Activated CD8-positive, alpha-beta memory T cell treated with anti-CD3 and anti-CD28 coated beads for 1 hour (primary cell): ENCODE results near the gene USP6.
"Not testable (repeated sequence)": the region's sequence is repeated elsewhere in the genome, so short reads cannot be mapped to it uniquely, and the experiment has no call there.

Source experiments
- DNase-seq, 2 donors: peaks; one replicate each; pipeline ENCODE4 v3.0.0-alpha.2; 2020; ENCODE audit warnings: low read depth in 1 of 2; ENCODE audit errors: extremely low read depth in 1 of 2

Gene USP6

DNA sequence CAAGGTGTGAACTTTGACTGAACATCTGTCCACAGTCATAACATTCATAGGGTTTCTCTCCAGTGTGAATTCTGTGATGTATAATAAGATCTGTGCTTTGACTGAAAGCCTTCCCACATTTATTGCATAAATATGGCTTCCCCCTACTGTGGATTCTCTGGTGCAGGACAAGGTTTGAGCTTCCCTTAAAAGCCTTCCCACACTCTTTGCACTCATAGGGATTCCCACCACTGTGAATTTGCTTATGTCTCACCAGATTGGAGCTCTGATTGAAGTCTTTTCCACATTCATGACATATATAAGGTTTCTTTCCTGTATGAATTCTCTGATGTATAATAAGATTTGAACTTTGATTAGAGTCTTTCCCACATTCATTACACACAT, 67.6 kb downstream of the USP6 start:
- no peak for DNase-seq

DNA sequence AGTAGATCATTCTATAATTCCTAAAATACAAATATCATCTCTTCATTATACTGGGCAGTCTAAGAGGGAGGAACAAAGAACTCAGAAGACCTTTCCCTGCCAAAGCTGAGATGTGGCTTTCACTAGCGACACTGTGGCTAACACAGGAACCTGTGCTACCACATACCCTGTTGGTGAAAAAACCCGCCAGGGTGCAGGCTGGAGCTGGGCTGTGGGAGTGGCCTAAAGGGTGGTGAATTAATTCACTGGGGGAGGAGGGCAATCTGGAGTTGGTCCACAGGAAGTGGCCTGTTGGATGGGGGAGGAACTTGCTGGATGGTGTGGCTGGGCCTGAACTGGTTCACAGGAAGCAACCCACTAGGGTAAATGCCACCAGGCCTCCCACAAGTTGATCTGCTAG, 68.5 kb downstream of the USP6 start:
- peak in 1 of 2 donors; percentile 14 for DNase-seq

DNA sequence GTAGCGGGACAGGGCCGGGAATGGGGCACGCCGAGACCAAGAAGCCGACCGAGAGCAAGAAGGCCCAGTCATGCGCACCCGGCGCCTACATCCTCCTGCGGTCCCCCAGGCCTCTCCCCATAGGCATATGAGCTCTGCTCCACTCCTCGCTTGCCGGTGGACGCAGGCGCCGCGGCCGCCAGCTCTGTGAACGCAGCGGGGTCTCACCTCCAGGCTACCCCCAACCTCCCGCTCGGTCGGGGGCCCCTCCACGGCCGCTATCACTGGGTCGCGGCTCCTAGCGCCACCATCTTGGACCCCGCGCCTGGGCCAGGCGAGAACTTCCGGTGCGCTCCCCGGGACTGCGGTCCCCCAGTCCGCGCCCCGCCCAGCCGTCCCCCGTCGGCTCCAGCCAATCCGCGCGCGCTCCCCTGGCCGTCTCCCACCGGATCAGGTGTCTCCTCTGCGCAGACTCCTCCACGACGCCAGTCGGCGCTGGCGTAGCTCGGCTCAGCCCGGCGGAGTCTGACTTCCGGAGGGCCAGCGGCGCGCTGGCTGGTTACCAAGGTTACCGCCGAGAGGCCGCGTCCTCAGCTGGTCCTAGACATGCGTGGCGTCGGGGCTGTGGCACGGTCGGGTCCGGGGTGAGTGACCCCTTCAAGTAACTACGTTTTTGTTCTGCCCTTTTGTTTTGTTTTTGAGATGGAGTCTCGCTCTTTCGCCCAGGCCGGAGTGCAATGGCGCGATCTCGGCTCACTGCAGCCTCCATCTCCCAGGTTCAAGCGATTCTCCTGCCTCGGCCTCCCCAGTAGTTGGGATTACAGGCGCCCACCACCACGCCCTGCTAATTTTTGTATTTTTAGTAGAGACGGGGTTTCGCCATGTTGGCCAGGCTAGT, 75.9 kb downstream of the USP6 start, which contains the start of gene ZNF594:
Gene ZNF594 (minus strand): TSS at position 328 of the 877 bp plus-strand sequence. CDS start 7,612 bp downstream, outside the sequence.
- DNase-seq: peak; percentile 88 to 96

DNA sequence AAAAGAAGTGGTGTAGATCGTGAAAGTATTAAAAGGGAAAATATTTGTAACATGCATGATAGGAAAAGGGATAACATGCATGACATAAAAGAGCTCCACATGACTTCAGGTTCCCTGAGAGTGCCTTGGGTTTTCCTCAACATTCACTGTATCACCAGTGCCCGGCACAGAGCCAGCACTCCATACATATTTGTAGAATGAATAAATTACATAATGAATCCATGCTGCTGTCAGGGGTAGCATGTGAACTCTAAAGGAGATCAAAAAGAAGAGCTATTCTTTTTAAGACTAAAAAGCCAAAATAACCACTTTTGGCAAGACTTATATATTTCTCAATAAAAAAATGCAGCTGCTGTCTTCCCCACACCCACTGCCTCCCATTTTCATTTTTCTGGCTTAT, 78.5 kb downstream of the USP6 start:
- no peak for DNase-seq

DNA sequence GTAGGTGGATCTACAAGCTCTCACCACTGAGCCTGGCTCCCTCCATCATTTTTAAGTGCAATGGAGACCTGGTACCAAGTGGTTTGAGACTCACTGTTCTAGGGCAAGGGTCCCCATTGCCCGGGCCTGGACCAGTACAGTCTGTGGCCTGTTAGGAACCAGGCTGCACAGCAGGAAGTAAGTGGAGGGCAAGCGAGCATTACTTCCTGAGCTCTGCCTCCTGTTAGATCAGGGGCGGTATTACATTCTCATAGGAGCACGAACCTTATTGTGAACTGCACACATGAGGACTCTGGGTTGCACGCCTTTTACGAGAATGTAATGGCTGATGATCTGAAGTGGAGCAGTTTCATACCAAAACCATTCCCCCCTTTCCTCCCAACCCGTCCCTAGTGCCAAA, 82.6 kb downstream of the USP6 start:
- DNase-seq: no peak

DNA sequence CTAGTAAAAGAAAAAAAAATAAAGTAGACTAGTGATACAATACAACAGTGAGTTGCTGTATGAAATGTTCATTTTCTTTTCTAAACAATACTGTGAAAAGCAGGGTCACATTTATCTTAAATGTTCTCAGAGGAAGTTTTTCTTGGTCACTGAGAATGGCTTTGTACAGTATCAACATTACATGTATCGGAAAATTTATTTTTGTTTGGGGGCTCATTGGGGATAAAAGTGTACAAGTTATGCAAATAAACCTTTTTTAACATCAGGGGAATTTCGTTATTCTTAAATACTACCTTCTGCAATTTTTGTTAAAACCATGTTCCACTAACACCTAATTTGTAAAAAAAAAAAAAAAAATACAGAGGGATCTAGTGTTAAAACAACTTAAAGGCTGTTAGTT, 84.5 kb downstream of the USP6 start:
- no peak for DNase-seq

DNA sequence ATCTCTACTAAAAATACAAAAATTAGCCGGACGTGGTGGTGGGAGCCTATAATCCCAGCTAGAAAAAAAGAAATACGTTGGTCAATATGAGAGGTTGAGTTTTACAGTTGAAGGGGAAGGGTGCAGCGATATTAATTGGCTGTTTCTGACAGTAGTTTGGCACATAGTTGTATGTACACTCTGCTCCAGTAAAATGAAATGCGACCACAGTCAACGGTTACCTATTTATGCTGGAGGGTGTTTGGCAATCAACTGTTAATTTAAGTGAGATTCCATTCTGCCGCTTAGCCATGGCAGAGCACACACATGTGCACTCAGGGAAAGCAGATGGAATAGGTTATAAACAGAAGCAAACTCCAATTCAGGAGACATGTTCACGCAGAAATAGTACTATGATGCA, 85.2 kb downstream of the USP6 start:
- no peak for DNase-seq

DNA sequence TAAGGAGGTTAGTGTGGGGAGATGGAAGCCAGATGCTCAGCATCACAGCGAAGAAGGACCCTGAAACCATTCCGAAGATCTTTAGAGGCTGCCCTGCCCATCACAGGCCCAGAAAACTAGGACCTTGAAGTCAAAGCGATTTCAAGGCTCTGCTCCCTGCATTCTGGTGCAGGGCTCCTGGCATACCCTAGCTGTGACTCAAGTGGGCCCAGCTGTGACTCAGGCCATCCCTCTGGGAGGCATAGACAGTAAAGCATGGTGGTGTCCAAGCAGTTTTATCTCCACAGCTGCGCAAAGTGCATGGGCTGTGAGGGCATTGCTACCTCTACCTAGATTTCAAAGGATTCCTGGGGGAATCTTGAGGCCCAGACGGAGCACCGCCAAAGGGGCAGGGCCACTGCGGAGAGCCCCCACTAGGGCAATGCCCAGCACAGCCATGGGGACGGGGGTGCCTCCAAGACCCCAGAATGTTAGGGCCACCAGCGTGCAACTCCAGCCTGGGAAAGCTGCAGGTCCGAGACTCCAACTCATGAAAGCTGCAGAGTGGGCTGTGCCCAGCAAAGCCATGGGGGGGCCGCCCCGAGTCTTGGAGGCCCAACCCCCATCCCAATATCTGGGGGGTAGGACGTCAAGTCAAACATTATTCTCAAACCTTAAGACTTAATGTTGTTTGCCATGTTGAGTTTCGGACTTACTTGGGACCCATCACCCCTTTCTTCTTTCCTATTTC, 87.5 kb downstream of the USP6 start:
- no peak for DNase-seq

DNA sequence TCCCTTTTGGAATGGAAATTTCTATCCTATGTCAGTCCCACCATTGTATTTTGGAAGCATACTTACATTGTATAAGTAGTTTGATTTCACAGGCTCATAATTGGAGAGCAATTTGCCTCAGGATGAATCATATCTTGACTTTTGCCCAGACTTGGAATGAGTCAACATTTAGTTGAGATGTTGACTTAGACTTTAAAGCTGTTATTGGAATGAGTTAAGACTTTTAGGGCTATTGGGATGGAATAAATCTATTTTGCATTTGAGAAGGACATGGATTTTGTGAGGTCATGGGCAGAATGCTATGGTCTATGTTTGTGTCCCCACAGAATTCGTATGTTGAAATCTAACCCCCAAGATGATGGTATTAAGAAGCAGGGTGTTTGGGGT, 88.1 kb downstream of the USP6 start:
- no peak for DNase-seq

DNA sequence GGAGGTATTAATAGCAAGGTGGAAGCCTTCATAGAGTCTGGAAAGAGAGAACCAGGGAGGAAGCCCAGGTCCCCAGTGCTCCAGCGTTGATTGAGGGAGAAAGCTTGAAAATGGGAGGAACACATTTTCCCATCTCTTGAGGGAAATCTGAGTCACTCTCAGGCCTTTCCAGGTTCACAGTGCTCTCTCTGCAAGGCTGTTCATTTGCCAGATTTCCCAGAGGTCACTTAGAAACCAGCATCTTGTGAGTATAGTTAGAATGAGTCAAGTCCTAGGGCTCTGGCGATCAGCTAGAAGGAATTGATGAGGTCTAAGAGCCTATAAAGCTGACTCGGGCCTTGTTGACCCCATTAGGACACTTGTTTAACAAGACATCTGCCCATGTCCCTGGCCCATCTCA, 93.6 kb downstream of the USP6 start:
- no peak for DNase-seq

DNA sequence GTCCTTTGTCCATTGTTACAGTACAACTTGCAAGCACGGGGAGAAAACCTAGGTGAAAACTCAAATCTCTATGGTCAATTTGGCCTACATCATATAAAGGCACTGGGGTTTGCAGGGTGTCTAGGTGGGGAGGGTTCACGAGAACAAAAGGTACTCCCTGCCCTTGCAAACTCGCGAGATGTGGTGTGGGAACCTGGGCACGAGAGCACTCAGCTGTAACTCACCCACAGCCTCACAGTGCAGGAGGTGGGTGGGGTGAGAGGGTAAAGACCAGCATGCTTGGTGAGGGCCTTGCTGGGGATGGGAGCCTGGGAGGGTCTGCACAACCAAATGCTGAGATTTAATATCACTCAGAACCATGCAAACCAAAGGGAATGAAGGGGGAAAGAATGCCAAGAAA, 94.3 kb downstream of the USP6 start:
- DNase-seq: no peak

DNA sequence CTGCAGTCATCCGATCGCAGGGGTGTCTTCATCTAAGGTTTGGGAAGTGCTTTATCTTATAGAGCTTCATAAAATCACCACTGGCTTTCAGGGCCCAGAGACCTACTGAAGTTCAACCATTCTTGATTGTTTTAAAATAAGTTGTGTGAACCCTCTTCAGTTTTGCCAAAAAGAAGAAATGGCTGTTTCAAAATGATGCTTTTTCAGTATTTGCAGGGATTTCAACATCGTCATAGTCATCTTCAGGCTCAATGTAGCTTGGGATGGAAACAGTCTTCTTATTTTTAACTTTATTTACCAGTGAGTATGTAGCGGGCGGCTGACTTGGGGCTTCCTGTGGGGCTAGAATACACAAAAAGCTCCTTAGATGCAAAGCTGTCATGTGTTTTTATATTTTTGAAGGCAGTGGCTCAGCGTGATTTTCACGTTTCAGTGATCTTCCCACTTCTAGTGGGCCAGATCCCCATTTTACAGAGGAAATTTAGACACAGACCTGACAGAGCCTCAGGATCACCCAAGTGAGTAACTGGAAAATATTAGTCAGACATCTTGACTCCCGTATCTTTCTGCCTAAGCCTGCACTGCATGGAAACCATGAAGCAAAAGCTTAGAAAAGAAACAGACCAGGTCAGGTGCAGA, 94.9 kb downstream of the USP6 start:
- no peak for DNase-seq

DNA sequence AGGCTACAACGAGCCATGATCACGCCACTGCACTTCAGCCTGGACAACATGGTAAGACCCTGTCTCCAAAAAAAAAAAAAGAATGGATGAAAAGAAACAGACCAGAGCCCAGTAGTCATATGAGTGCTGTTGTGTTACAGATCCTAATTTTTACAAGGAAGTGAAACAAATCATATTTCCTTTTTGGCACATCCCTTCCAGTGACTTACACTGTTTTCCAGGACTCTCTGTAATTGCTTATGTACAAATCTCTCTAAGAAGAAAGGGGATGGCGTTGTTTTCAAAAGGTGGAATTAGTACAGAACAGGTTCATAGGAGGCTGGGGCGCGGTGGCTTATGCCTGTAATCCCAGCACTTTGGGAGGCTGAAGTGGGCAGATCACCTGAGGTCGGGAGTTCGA, 95.6 kb downstream of the USP6 start:
- DNase-seq: no peak

DNA sequence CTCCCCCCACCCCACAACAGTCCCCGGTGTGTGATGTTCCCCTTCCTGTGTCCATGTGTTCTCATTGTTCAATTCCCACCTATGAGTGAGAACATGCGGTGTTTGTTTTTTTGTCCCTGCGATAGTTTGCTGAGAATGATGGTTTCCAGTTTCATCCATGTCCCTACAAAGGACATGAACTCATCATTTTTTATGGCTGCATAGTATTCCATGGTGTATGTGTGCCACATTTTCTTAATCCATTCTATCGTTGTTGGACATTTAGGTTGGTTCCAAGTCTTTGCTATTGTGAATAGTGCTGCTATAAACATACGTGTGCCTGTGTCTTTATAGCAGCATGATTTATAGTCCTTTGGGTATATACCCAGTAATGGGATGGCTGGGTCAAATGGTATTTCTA, 101.7 kb downstream of the USP6 start:
- DNase-seq: not testable (repeated sequence)

DNA sequence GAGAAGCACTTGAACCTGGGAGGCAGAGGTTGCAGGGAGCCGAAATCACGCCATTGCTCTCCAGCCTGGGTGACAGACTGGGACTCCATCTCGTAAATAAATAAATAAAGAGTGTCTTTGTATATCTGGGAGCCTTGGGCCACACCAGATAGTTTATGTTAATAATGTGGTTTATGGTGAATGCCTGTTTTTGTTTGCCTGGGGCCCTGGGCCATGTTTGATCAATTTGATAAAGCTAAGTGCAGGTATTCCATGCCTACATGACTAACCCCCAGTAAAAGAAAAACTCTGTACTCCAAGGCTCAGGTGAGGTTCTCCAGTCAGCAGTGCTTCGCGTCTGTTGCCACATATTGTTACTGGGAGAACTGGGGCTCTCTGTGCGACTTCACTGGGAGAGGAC, 103.7 kb downstream of the USP6 start:
- DNase-seq: no peak

DNA sequence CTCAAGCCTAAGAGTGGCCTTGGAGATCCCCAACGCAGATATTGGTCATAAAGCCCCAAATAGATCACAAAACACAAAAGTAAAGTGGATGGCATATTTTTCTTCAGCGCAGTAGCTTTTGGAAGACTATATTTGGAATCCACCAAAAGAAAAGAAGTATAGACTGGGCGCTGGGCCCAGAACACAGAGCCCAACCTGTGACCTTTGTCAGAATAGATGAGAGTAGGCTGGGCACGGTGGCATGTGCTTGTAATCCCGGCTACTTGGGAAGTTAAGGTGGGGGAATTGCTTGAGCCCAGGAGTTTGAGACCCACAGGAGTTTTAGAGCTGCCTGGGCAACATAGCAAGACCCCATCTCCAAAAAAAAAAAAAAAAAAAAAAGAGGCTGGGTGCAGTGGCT, 104.2 kb downstream of the USP6 start:
- no peak for DNase-seq

DNA sequence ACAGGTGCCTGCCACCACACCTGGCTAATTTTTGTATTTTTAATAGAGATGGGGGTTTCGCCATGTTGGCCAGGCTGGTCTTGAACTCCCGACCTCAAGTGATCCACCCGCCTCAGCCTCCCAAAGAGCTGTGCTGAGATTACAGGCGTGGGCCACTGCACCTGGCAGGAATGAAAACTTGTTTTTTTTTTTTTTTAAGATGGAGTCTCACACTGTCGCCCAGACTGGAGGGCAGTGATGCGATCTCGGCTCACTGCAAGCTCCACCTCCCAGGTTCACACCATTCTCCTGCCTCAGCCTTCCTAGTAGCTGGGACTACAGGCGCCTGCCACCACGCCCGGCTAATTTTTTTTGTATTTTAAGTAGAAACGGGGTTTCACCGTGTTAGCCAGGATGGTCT, 106.1 kb downstream of the USP6 start:
- not testable (repeated sequence) for DNase-seq
